ENCODE data around the gene SH2D3C. TPM values are rescaled to one million over a fixed set of nuclear protein-coding genes. Genes with fewer than 3 reads are reported as not detected.

SH2D3C gene
- total RNA-seq, 1 donor from 2014 or later = 5.8 TPM

GRCh38 chr9:127754099-127755060 lies 24.1 kb downstream of the SH2D3C start:
- peaks cover 18% of the 10 kb centered on the region for H4K20me1 ChIP-seq (ENCODE audit: insufficient read depth, low read length)
- no peak overlapping the region for H3K4me3 ChIP-seq (ENCODE audit: insufficient read depth, low read depth, low read length)
- Mint-ChIP-seq H3K4me3 (ENCODE audit: unreplicated experiment) (no peak overlapping the region), H3K9me3 (ENCODE audit: unreplicated experiment) (no peaks in the 10 kb centered on the region), H3K27me3 (ENCODE audit: low read depth, unreplicated experiment) (peaks cover 36% of the 10 kb centered on the region), H3K36me3 (ENCODE audit: low read depth, unreplicated experiment) (peaks cover 3% of the 10 kb centered on the region), H3K27ac (ENCODE audit: unreplicated experiment) (no peak overlapping the region), H3K4me1 (ENCODE audit: low read depth, unreplicated experiment) (peaks cover 5% of the 10 kb centered on the region)
- H3K4me1 ChIP-seq (ENCODE audit: insufficient read depth, low read length) = no peaks in the 10 kb centered on the region
- no peak for FAIRE-seq
- peaks cover 18% of the 10 kb centered on the region for H3K27me3 ChIP-seq (ENCODE audit: insufficient read depth, low read length)
- H3K36me3 ChIP-seq (ENCODE audit: insufficient read depth, low read length) = no peaks in the 10 kb centered on the region
- H3K27ac ChIP-seq (ENCODE audit: low read depth, low read length) = no peak overlapping the region
- H2AFZ ChIP-seq (ENCODE audit: low read depth, low read length) = no peak overlapping the region
- no peak overlapping the region for H3K9ac ChIP-seq (ENCODE audit: low read length)
- no peaks in the 10 kb centered on the region for H3K79me2 ChIP-seq (ENCODE audit: insufficient read depth, low read length)
- DNase-seq (ENCODE audit: low read depth) = no peak
- TF ChIP-seq CTCF (IDR thresholded peaks at IDR 0.05; ENCODE audit: insufficient read depth, low read depth, low read length) (no peak), EZH2 (IDR thresholded peaks at IDR 0.05; ENCODE audit: insufficient read depth, low read length) (peak; percentile 73)
- no peaks in the 10 kb centered on the region for H3K9me3 ChIP-seq (ENCODE audit: insufficient read depth, low read depth, low read length)
- peak overlapping the region; percentile 62 for H3K4me2 ChIP-seq (ENCODE audit: low read length)

- no peaks in the 10 kb centered on the region for H3K9me3 Mint-ChIP-seq (ENCODE audit: unreplicated experiment)
- Histone ChIP-seq H4K20me1 (ENCODE audit: insufficient read depth, low read length) (peaks cover 18% of the 10 kb centered on the region), H3K4me1 (ENCODE audit: insufficient read depth, low read length) (no peaks in the 10 kb centered on the region), H3K79me2 (ENCODE audit: insufficient read depth, low read length) (no peaks in the 10 kb centered on the region), H3K4me2 (ENCODE audit: low read length) (no peak overlapping the region), H3K27ac (ENCODE audit: low read depth, low read length) (no peak overlapping the region), H3K27me3 (ENCODE audit: insufficient read depth, low read length) (peaks cover 18% of the 10 kb centered on the region), H3K9me3 (ENCODE audit: insufficient read depth, low read depth, low read length) (no peaks in the 10 kb centered on the region), H3K4me3 (ENCODE audit: insufficient read depth, low read depth, low read length) (no peak overlapping the region), H3K9ac (ENCODE audit: low read length) (no peak overlapping the region), H2AFZ (ENCODE audit: low read depth, low read length) (no peak overlapping the region), H3K36me3 (ENCODE audit: insufficient read depth, low read length) (no peaks in the 10 kb centered on the region)
- no peak overlapping the region for H3K27ac Mint-ChIP-seq (ENCODE audit: unreplicated experiment)
- peaks cover 3% of the 10 kb centered on the region for H3K4me1 Mint-ChIP-seq (ENCODE audit: low read depth, unreplicated experiment)
- H3K4me3 Mint-ChIP-seq (ENCODE audit: unreplicated experiment) = no peak overlapping the region
- DNase-seq (ENCODE audit: low read depth) (no peak), FAIRE-seq (no peak)
- H3K27me3 Mint-ChIP-seq (ENCODE audit: low read depth, unreplicated experiment) = peaks cover 36% of the 10 kb centered on the region
- TF ChIP-seq CTCF (IDR thresholded peaks at IDR 0.05; ENCODE audit: insufficient read depth, low read depth, low read length) (no peak), EZH2 (IDR thresholded peaks at IDR 0.05; ENCODE audit: insufficient read depth, low read length) (no peak)
- peaks cover 3% of the 10 kb centered on the region for H3K36me3 Mint-ChIP-seq (ENCODE audit: low read depth, unreplicated experiment)
Observed at GRCh38 chr9:127753622-127754021, 24.8 kb downstream of the SH2D3C start.

- Histone ChIP-seq H3K9ac (ENCODE audit: low read length) (no peak overlapping the region), H3K4me2 (ENCODE audit: low read length) (no peak overlapping the region), H3K4me1 (ENCODE audit: insufficient read depth, low read length) (no peaks in the 10 kb centered on the region), H3K4me3 (ENCODE audit: insufficient read depth, low read depth, low read length) (no peak overlapping the region), H3K36me3 (ENCODE audit: insufficient read depth, low read length) (no peaks in the 10 kb centered on the region), H2AFZ (ENCODE audit: low read depth, low read length) (no peak overlapping the region), H3K27ac (ENCODE audit: low read depth, low read length) (no peak overlapping the region), H3K27me3 (ENCODE audit: insufficient read depth, low read length) (peaks cover 18% of the 10 kb centered on the region), H3K79me2 (ENCODE audit: insufficient read depth, low read length) (no peaks in the 10 kb centered on the region), H4K20me1 (ENCODE audit: insufficient read depth, low read length) (peaks cover 18% of the 10 kb centered on the region), H3K9me3 (ENCODE audit: insufficient read depth, low read depth, low read length) (no peaks in the 10 kb centered on the region)
- Mint-ChIP-seq H3K27ac (ENCODE audit: unreplicated experiment) (no peak overlapping the region), H3K27me3 (ENCODE audit: low read depth, unreplicated experiment) (peaks cover 37% of the 10 kb centered on the region), H3K4me1 (ENCODE audit: low read depth, unreplicated experiment) (no peaks in the 10 kb centered on the region), H3K9me3 (ENCODE audit: unreplicated experiment) (no peaks in the 10 kb centered on the region), H3K36me3 (ENCODE audit: low read depth, unreplicated experiment) (peaks cover 5% of the 10 kb centered on the region), H3K4me3 (ENCODE audit: unreplicated experiment) (no peak overlapping the region)
- TF ChIP-seq EZH2 (IDR thresholded peaks at IDR 0.05; ENCODE audit: insufficient read depth, low read length) (no peak), CTCF (IDR thresholded peaks at IDR 0.05; ENCODE audit: insufficient read depth, low read depth, low read length) (no peak)
- DNase-seq (ENCODE audit: low read depth) = no peak
- no peak for FAIRE-seq
Observed at GRCh38 chr9:127753148-127753547, 25.3 kb downstream of the SH2D3C start.

Data from astrocyte (in vitro differentiated cells and primary cell).